Vagina (tissue), 2 donors: ENCODE results near the gene ELANE.

ENCODE experiments used
- CTCF ChIP-seq, 3 experiments: fragments of 450-650 bp in 2 of 3; fragments of 200-600 bp in 1 of 3; sonication (generic) in 1 of 3; IDR thresholded peaks; one replicate each; pipeline ENCODE4 v1.5.1; 2017 to 2019; ENCODE audit warnings: antibody characterized with exemption in 3 of 3, mild to moderate bottlenecking in 2 of 3, moderate library complexity in 2 of 3
- POLR2A ChIP-seq, 2 donors: fragments of 450-650 bp; IDR thresholded peaks; one replicate each; pipeline ENCODE4 v1.6.1; 2017; ENCODE audit warnings: antibody characterized with exemption in 2 of 2, mild to moderate bottlenecking in 2 of 2, moderate library complexity in 2 of 2

GRCh38 chr19:887599-887998 lies 35.5 kb downstream of the ELANE start:
- TF ChIP-seq CTCF (IDR thresholded peaks at IDR 0.05) (no peak), POLR2A (IDR thresholded peaks at IDR 0.05) (no peak)
